H1 (cell line): ENCODE results near the gene USP51. TPM values are rescaled to one million over a fixed set of nuclear protein-coding genes. Genes with fewer than 3 reads are reported as not detected.

Experiments used
- CTCF ChIA-PET: fragments of 300-600 bp; sonication (Branson Sonifier 250); formaldehyde crosslinking; loops from one replicate; lab custom pipeline; 2021; ENCODE audit not compliant: partially characterized antibody; lab: Charles Lee
- POLR2A ChIA-PET: fragments of 300-600 bp; sonication (Branson Sonifier 250); formaldehyde crosslinking; loops from one replicate; lab custom pipeline; 2021; ENCODE audit warnings: inconsistent platforms; ENCODE audit not compliant: partially characterized antibody; lab: Charles Lee
- DNase-seq, 2 experiments: peaks; one replicate each; pipeline versions ENCODE4 v3.0.0 to v3.0.0-alpha.2; 2010 to 2022; ENCODE audit warnings: low spot score in 2 of 2, low read depth in 1 of 2, mixed read lengths in 1 of 2
- FAIRE-seq: peaks from 2 replicates; lab custom pipeline; 2011; peaks lifted over from hg19 to GRCh38; lab: Jason Lieb, UNC
- H2AFZ ChIP-seq: 2 replicates; pipeline ENCODE4 v1.8.1; 2012; ENCODE audit warnings: low read length, inconsistent platforms
- H2AK5ac ChIP-seq: 2 replicates; pipeline ENCODE4 v1.6.1; 2013; ENCODE audit warnings: low read depth, low read length
- H2BK120ac ChIP-seq: replicated peaks from 2 replicates; pipeline ENCODE3; 2013; ENCODE audit warnings: low read depth, low read length, inconsistent platforms
- H2BK12ac ChIP-seq: 2 replicates; pipeline ENCODE4 v1.6.1; 2013; ENCODE audit warnings: low read depth, low read length
- H2BK15ac ChIP-seq: 2 replicates; pipeline ENCODE4 v1.6.1; 2013; ENCODE audit warnings: low read length
- H2BK20ac ChIP-seq: 2 replicates; pipeline ENCODE4 v1.6.1; 2013; ENCODE audit warnings: low read length
- H2BK5ac ChIP-seq: 2 replicates; pipeline ENCODE4 v1.6.1; 2013; ENCODE audit warnings: low read depth, low read length
- H3K14ac ChIP-seq: 2 replicates; pipeline ENCODE4 v1.6.1; 2013; ENCODE audit warnings: inconsistent platforms; ENCODE audit not compliant: insufficient read length
- H3K18ac ChIP-seq: 2 replicates; pipeline ENCODE4 v1.6.1; 2013; ENCODE audit warnings: low read length; ENCODE audit errors: extremely low read depth
- H3K23ac ChIP-seq: 2 replicates; pipeline ENCODE4 v1.6.1; 2013; ENCODE audit warnings: inconsistent platforms; ENCODE audit not compliant: insufficient read length
- H3K23me2 ChIP-seq: 2 replicates; pipeline ENCODE4 v1.6.1; 2013; ENCODE audit warnings: low read depth, low read length
- H3K27ac ChIP-seq: 2 replicates; pipeline ENCODE4 v1.6.1; 2011; ENCODE audit warnings: low read depth, low read length, inconsistent platforms
- H3K27me3 ChIP-seq, 4 experiments: replicated peaks in 1 of 4; 1 replicate in 1 of 4; 2 replicates in 3 of 4; pipeline versions ENCODE4 v1.6.1 to v1.8.1; 2011 to 2013; ENCODE audit warnings: low read length in 3 of 4, mild to moderate bottlenecking in 3 of 4, inconsistent platforms in 2 of 4, mixed read lengths in 2 of 4, moderate library complexity in 1 of 4; ENCODE audit not compliant: control insufficient read depth in 3 of 4, insufficient read depth in 3 of 4; ENCODE audit errors: extremely low read depth in 1 of 4
- H3K36me3 ChIP-seq, 4 experiments: 2 replicates each; pipeline versions ENCODE4 v1.6.1 to v1.8.1; 2011 to 2013; ENCODE audit warnings: mild to moderate bottlenecking in 4 of 4, low read length in 3 of 4, moderate library complexity in 2 of 4, control low read depth in 1 of 4, inconsistent platforms in 1 of 4; ENCODE audit not compliant: insufficient read depth in 4 of 4, control insufficient read depth in 2 of 4
- H3K4ac ChIP-seq: replicated peaks from 2 replicates; pipeline ENCODE3; 2013; ENCODE audit warnings: low read length, low read depth, mixed read lengths, inconsistent platforms; ENCODE audit not compliant: insufficient read length
- H3K4me1 ChIP-seq, 4 experiments: replicated peaks in 1 of 4; 1 replicate in 1 of 4; 2 replicates in 3 of 4; pipeline versions ENCODE4 v1.6.1 to v1.8.1; 2011 to 2013; ENCODE audit warnings: low read length in 3 of 4, inconsistent platforms in 2 of 4, mixed read lengths in 1 of 4; ENCODE audit not compliant: insufficient read depth in 4 of 4, control insufficient read depth in 3 of 4
- H3K4me2 ChIP-seq, 2 experiments: 2 replicates each; pipeline versions ENCODE4 v1.6.1 to v1.8.1; 2011 to 2013; ENCODE audit warnings: low read depth in 2 of 2, low read length in 2 of 2, control low read depth in 1 of 2, inconsistent platforms in 1 of 2, mild to moderate bottlenecking in 1 of 2; ENCODE audit not compliant: insufficient read depth in 1 of 2
- H3K4me3 ChIP-seq, 4 experiments: fragments of 200-600, 300-600 bp in 1 of 4; sonication (generic), shearing (Covaris generic), sonication (Bioruptor Twin) in 1 of 4; 2 replicates each; pipeline versions ENCODE4 v1.5.1 to v1.8.1; 2011 to 2016; ENCODE audit warnings: low read length in 4 of 4, low read depth in 3 of 4, control low read depth in 2 of 4, inconsistent platforms in 2 of 4, mild to moderate bottlenecking in 2 of 4, mixed read lengths in 1 of 4, moderate library complexity in 1 of 4; ENCODE audit not compliant: insufficient read depth in 2 of 4; ENCODE audit errors: extremely low read depth in 1 of 4
- H3K56ac ChIP-seq: replicated peaks from 2 replicates; pipeline ENCODE3; 2013; ENCODE audit warnings: low read depth, mild to moderate bottlenecking, mixed read lengths, low read length, inconsistent platforms; ENCODE audit not compliant: insufficient read length
- H3K79me1 ChIP-seq: 2 replicates; pipeline ENCODE4 v1.6.1; 2013; ENCODE audit warnings: low read depth, low read length, control low read depth
- H3K79me2 ChIP-seq, 2 experiments: 2 replicates each; pipeline versions ENCODE4 v1.6.1 to v1.8.1; 2012 to 2013; ENCODE audit warnings: low read length in 2 of 2, mild to moderate bottlenecking in 2 of 2, inconsistent platforms in 1 of 2; ENCODE audit not compliant: insufficient read depth in 2 of 2, control insufficient read depth in 1 of 2
- H3K9ac ChIP-seq, 4 experiments: replicated peaks in 1 of 4; 1 replicate in 1 of 4; 2 replicates in 3 of 4; pipeline versions ENCODE4 v1.6.1 to v1.8.1; 2011 to 2013; ENCODE audit warnings: low read depth in 3 of 4, low read length in 3 of 4, control low read depth in 2 of 4, mild to moderate bottlenecking in 2 of 4, moderate library complexity in 2 of 4, inconsistent platforms in 1 of 4; ENCODE audit errors: extremely low read depth in 1 of 4
- H3K9me3 ChIP-seq, 2 experiments: 2 replicates each; pipeline versions ENCODE4 v1.6.1 to v1.8.1; 2012 to 2013; ENCODE audit warnings: mild to moderate bottlenecking in 2 of 2, moderate library complexity in 2 of 2, control low read depth in 1 of 2, inconsistent platforms in 1 of 2, low read depth in 1 of 2, low read length in 1 of 2, mixed read lengths in 1 of 2; ENCODE audit not compliant: insufficient read depth in 2 of 2
- H4K20me1 ChIP-seq, 2 experiments: replicated peaks in 1 of 2; 2 replicates each; pipeline versions ENCODE3 to v1.8.1; 2011 to 2013; ENCODE audit warnings: inconsistent platforms in 2 of 2, low read length in 2 of 2, mild to moderate bottlenecking in 1 of 2; ENCODE audit not compliant: insufficient read depth in 2 of 2, control insufficient read depth in 1 of 2
- H4K5ac ChIP-seq: 2 replicates; pipeline ENCODE4 v1.6.1; 2013; ENCODE audit warnings: low read length, low read depth, mixed read lengths, inconsistent platforms; ENCODE audit not compliant: insufficient read length
- H4K8ac ChIP-seq: 2 replicates; pipeline ENCODE4 v1.8.0; 2013; ENCODE audit warnings: mild to moderate bottlenecking, moderate library complexity, low read length, inconsistent platforms; ENCODE audit not compliant: insufficient read depth; ENCODE audit errors: extremely low read depth
- H4K91ac ChIP-seq: replicated peaks from 2 replicates; pipeline ENCODE3; 2013; ENCODE audit warnings: low read length, mixed read lengths, inconsistent platforms; ENCODE audit not compliant: insufficient read length
- CHD2 ChIP-seq: IDR thresholded peaks from 2 replicates; pipeline ENCODE4 v1.6.1; 2012; ENCODE audit warnings: low read length, improper control_type of control experiment
- CTCF ChIP-seq, 3 experiments: IDR thresholded peaks; 1 replicate in 2 of 3; 2 replicates in 1 of 3; pipeline versions ENCODE4 v1.5.1 to v1.6.1; 2011; ENCODE audit warnings: low read length in 3 of 3, mild to moderate bottlenecking in 3 of 3, inconsistent platforms in 2 of 3, low read depth in 1 of 3, moderate library complexity in 1 of 3; ENCODE audit not compliant: insufficient read depth in 1 of 3; ENCODE audit errors: control extremely low read depth in 1 of 3
- EP300 ChIP-seq, 2 experiments: IDR thresholded peaks; 1 replicate in 1 of 2; 2 replicates in 1 of 2; pipeline ENCODE4 v1.6.1; 2011 to 2012; ENCODE audit warnings: low read depth in 2 of 2, low read length in 2 of 2, mild to moderate bottlenecking in 2 of 2, borderline replicate concordance in 1 of 2, inconsistent platforms in 1 of 2, moderate library complexity in 1 of 2
- JUND ChIP-seq: IDR thresholded peaks from 2 replicates; pipeline ENCODE4 v1.6.1; 2011; ENCODE audit warnings: mild to moderate bottlenecking, improper control_type of control experiment, low read length
- NANOG ChIP-seq: IDR thresholded peaks from 2 replicates; pipeline ENCODE4 v1.6.1; 2011; ENCODE audit warnings: low read length, low read depth, mild to moderate bottlenecking, inconsistent platforms; ENCODE audit not compliant: insufficient read depth, poor library complexity, severe bottlenecking
- POU5F1 ChIP-seq: IDR thresholded peaks from 2 replicates; pipeline ENCODE4 v1.6.1; 2011; ENCODE audit warnings: low read depth, mild to moderate bottlenecking, low read length, moderate library complexity
- RAD21 ChIP-seq, 2 experiments: IDR thresholded peaks in 1 of 2; conservative IDR thresholded peaks in 1 of 2; 2 replicates each; pipeline ENCODE4 v1.6.1; 2011; ENCODE audit warnings: low read depth in 2 of 2, low read length in 2 of 2, improper control_type of control experiment in 1 of 2, inconsistent platforms in 1 of 2, mild to moderate bottlenecking in 1 of 2, moderate library complexity in 1 of 2
- RBBP5 ChIP-seq: IDR thresholded peaks from 2 replicates; pipeline ENCODE4 v1.7.1; 2012; ENCODE audit warnings: low read depth, mild to moderate bottlenecking, inconsistent platforms, low read length, moderate library complexity, borderline replicate concordance
- whole genome bisulfite sequencing, 2 experiments: shearing (Covaris generic) in 1 of 2; methylation state at CpG; one replicate each; pipeline versions ENCODE4 v1.1.6 to v1.1.7; 2013 to 2015; ENCODE audit warnings: low lambda C conversion rate in 2 of 2, mixed read lengths in 2 of 2, inconsistent platforms in 1 of 2, low coverage in 1 of 2, missing lambda C conversion rate in 1 of 2; ENCODE audit not compliant: insufficient replicate concordance in 2 of 2, insufficient coverage in 1 of 2, insufficient read length in 1 of 2; ENCODE audit errors: extremely low coverage in 1 of 2, missing lambda C conversion rate in 1 of 2; 5-methylcytosine and 5-hydroxymethylcytosine counted together
- polyA plus RNA-seq, 7 experiments: library from polyadenylated mRNA; depleted of rRNA in 3 of 7; stranded (reverse) in 5 of 7; unstranded in 2 of 7; fragments of >200 nt in 5 of 7; fragments of 200-250 nt in 2 of 7; gene quantifications; 1 replicate in 5 of 7; 2 replicates in 1 of 7; 4 replicates in 1 of 7; pipeline versions ENCODE4 v1.2.1 to v1.2.3, GENCODE V29; 2011 to 2013; ENCODE audit warnings: missing spikeins in 2 of 7, mixed read lengths in 2 of 7
- total RNA-seq: library from RNA; stranded (reverse); fragmentation: NEBNext Ultra II Directional; extraction: Animal tissue kit (Norgen Biotek cat#: 25700); gene quantifications from 2 replicates; pipeline ENCODE4 v1.2.1, GENCODE V29; 2021

The USP51 gene
- total and polyA plus RNA-seq, 2 of the 8 experiments (the other 6 are each of a cell fraction or from before 2014, with no cell fraction given): 5.2 to 5.6 TPM

- H3K79me1 ChIP-seq: no peaks in the 10 kb centered on the region
- H2BK5ac ChIP-seq: no peak overlapping the region
- no peaks in the 10 kb centered on the region for H4K20me1 ChIP-seq
- H3K36me3 ChIP-seq: no peaks in the 10 kb centered on the region
- H3K27me3 ChIP-seq: no peaks in the 10 kb centered on the region
- H3K9ac ChIP-seq: no peak overlapping the region
- H2BK20ac ChIP-seq: no peak overlapping the region
- 46% methylated on average over 5 of the region's 5 CpGs; no CpG with 5 or more reads in 1 of the 2 experiments for WGBS, 2 experiments
- H3K14ac ChIP-seq: no peak overlapping the region
- H3K9me3 ChIP-seq: no peaks in the 10 kb centered on the region; a peak in 1 of 4 replicates
- no peak overlapping the region for H4K91ac ChIP-seq
- H2BK12ac ChIP-seq: no peak overlapping the region
- no peak overlapping the region for H3K56ac ChIP-seq
- no peaks in the 10 kb centered on the region for H3K23me2 ChIP-seq
- H3K4me3 ChIP-seq: no peak overlapping the region
- H3K4me2 ChIP-seq: no peak overlapping the region
- FAIRE-seq (no peak), DNase-seq (no peak)
- H3K23ac ChIP-seq: no peak overlapping the region
- TF ChIP-seq NANOG (no peak), CTCF (IDR thresholded peaks at IDR 0.05; ENCODE audit: control extremely low read depth in 1 of 3, insufficient read depth in 1 of 3, low read depth in 1 of 3, low read length in 3 of 3) (peak in 1 of 3 experiments; percentile 7; a peak in 1 of 4 replicates), CHD2 (no peak), RAD21 (IDR thresholded peaks at IDR 0.05 in 1 of 2, conservative IDR thresholded peaks at IDR 0.05 in 1 of 2; ENCODE audit: low read depth in 2 of 2, low read length in 2 of 2) (peak; percentile 33 to 49; a peak in 3 of 4 replicates), POU5F1 (no peak), RBBP5 (no peak), JUND (no peak), EP300 (IDR thresholded peaks at IDR 0.05; ENCODE audit: borderline replicate concordance in 1 of 2, low read depth in 2 of 2, low read length in 2 of 2) (no peak)
- CTCF ChIA-PET: no interaction called here
- H3K27ac ChIP-seq: no peak overlapping the region
- H4K5ac ChIP-seq: no peak overlapping the region
- no peak overlapping the region for H2BK120ac ChIP-seq
- H3K18ac ChIP-seq: no peak overlapping the region
- no peak overlapping the region for H2AFZ ChIP-seq
- no peaks in the 10 kb centered on the region for H3K4me1 ChIP-seq
- no peak overlapping the region for H4K8ac ChIP-seq
- no peak overlapping the region for H2BK15ac ChIP-seq
- H2AK5ac ChIP-seq: no peak overlapping the region
- H3K79me2 ChIP-seq: no peaks in the 10 kb centered on the region
- POLR2A ChIA-PET: no interaction called here
- H3K4ac ChIP-seq: no peak overlapping the region
These were observed 39.4 kb downstream of the USP51 start for GRCh38 chrX:55450259-55450658.
